NB4 (cell line): ENCODE data around the gene DOK6.
"Not testable (repeated sequence)": the region's sequence is repeated elsewhere in the genome, so short reads cannot be mapped to it uniquely, and the experiment has no call there.

Source experiments
- DNase-seq: peaks from one replicate; pipeline ENCODE4 v3.0.0; 2010; ENCODE audit warnings: low read depth
- H3K4me3 ChIP-seq: one replicate; pipeline ENCODE4 v1.5.1; 2011; ENCODE audit warnings: mild to moderate bottlenecking, low read depth, low read length, moderate library complexity
- MAX ChIP-seq: IDR thresholded peaks from 2 replicates; pipeline ENCODE4 v1.6.1; 2011; ENCODE audit warnings: low read depth, low read length
- MYC ChIP-seq: IDR thresholded peaks from 2 replicates; pipeline ENCODE4 v1.6.1; 2011; ENCODE audit warnings: low read depth, low read length
- POLR2A ChIP-seq: IDR thresholded peaks from 2 replicates; pipeline ENCODE4 v1.6.1; 2011; ENCODE audit warnings: mild to moderate bottlenecking; ENCODE audit not compliant: insufficient read length; ENCODE audit errors: extremely low read depth
- TF ChIP-seq, protein P1 (sequence below): IDR thresholded peaks from one replicate; pipeline ENCODE4 v1.5.1; 2012; ENCODE audit warnings: low read depth, low read length

Gene DOK6

DNA sequence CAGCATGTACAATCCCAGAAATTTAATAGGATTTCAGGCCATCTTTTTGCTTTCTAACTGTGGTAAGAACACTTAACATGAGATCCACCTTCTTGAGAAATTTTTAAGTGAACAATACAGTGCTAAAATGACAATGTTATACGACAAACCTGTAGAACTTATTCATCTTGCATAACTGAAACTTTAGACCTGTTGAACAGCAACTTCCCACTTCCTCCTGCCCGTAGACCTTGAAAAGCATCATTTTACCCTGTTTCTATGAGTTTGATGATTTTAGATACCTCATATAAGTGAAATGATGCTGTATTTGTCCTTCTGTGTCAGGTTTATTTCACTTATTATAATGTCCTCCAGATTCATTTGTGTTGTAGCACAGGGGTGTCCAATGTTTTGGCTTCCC lies 418.8 kb downstream of the DOK6 start:
- H3K4me3 ChIP-seq: no peak overlapping the region
- DNase-seq: no peak
- TF ChIP-seq MAX: no peak
- TF ChIP-seq POLR2A: no peak
- no peak for TF ChIP-seq MYC
- TF ChIP-seq, protein P1, sequence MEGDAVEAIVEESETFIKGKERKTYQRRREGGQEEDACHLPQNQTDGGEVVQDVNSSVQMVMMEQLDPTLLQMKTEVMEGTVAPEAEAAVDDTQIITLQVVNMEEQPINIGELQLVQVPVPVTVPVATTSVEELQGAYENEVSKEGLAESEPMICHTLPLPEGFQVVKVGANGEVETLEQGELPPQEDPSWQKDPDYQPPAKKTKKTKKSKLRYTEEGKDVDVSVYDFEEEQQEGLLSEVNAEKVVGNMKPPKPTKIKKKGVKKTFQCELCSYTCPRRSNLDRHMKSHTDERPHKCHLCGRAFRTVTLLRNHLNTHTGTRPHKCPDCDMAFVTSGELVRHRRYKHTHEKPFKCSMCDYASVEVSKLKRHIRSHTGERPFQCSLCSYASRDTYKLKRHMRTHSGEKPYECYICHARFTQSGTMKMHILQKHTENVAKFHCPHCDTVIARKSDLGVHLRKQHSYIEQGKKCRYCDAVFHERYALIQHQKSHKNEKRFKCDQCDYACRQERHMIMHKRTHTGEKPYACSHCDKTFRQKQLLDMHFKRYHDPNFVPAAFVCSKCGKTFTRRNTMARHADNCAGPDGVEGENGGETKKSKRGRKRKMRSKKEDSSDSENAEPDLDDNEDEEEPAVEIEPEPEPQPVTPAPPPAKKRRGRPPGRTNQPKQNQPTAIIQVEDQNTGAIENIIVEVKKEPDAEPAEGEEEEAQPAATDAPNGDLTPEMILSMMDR: no peak

GRCh38 chr18:69820538-69820937 lies 419.9 kb downstream of the DOK6 start:
- DNase-seq: no peak
- TF ChIP-seq MYC (no peak), POLR2A (no peak), MAX (no peak)
- TF ChIP-seq, protein P1: no peak
- no peak overlapping the region for H3K4me3 ChIP-seq

- H3K4me3 ChIP-seq: no peak overlapping the region
- no peak for DNase-seq
- TF ChIP-seq POLR2A (no peak), MAX (no peak), MYC (no peak)
- TF ChIP-seq, protein P1: no peak
Observed at GRCh38 chr18:69830189-69830588, 429.5 kb downstream of the DOK6 start.

GRCh38 chr18:69834980-69835379 lies 434.3 kb downstream of the DOK6 start:
- H3K4me3 ChIP-seq, DNase-seq: not testable (repeated sequence)

DNA sequence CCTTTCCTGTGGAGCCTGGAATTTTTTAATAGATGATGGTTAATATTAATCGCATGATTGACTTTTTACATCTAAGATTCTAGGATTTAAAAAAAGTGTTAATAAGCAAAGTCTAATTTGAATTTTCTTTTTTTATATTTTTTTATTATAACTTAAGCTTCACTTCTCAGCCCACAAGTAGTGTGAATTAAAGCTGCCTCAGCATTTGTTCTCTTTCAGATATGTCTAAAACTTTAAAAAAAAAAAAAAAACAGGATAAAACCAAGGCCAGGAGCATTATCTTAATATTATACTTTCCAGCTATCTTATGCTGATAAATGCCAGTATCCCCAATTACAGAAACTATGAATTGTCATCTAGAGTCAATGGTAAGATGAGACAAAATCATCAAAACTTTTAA lies 437.3 kb downstream of the DOK6 start:
- no peak for DNase-seq
- TF ChIP-seq, protein P1: no peak
- TF ChIP-seq MYC (no peak), MAX (no peak), POLR2A (no peak)
- no peak overlapping the region for H3K4me3 ChIP-seq

DNA sequence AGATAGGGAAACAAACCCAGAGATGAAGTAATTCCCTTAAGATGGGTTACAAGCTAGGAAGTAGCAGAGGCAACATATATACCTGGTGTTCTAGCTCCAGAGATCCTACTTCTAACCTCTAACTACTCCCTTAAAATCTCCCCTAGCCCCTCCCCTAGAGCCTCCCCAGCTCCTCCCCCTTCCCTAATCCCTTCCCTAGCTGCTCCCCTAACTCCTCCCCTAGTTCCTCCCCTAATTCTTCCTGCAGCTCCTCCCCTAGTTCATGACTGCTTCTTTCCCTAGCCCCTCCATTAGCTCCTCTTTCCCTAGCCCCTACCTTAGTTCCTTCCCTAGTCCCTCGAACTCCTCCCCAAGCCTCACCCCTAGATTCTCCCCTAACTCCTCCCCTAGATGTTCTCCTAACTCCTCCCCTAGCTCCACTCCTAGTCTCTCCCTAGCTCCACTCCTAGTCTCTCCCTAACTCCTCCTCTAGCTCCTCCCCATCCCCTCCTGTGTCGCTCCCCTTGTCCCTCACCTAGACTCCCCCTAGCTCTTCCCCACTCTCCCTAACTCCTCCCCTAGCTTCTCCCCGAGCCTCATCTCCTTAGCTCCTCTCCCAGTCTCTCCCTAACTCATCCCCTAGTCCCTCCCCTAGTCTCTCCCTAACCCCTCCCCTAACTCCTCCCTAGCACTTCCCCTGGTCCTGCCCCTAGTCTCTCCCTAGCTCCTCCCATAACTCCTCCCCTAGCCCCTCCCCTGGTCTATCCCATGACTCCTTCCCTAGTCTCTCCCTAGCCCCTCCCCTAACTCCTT lies 438.1 kb downstream of the DOK6 start:
- H3K4me3 ChIP-seq: no peak overlapping the region
- DNase-seq: peak; percentile 61
- TF ChIP-seq MAX (no peak), MYC (no peak), POLR2A (no peak)
- TF ChIP-seq, protein P1: no peak
